Measurements from ENCODE around the gene RBM38.

Gene RBM38

GRCh38 chr20:57439993-57440392 lies 48.8 kb downstream of the RBM38 start:
- no peak for DNase-seq

DNA sequence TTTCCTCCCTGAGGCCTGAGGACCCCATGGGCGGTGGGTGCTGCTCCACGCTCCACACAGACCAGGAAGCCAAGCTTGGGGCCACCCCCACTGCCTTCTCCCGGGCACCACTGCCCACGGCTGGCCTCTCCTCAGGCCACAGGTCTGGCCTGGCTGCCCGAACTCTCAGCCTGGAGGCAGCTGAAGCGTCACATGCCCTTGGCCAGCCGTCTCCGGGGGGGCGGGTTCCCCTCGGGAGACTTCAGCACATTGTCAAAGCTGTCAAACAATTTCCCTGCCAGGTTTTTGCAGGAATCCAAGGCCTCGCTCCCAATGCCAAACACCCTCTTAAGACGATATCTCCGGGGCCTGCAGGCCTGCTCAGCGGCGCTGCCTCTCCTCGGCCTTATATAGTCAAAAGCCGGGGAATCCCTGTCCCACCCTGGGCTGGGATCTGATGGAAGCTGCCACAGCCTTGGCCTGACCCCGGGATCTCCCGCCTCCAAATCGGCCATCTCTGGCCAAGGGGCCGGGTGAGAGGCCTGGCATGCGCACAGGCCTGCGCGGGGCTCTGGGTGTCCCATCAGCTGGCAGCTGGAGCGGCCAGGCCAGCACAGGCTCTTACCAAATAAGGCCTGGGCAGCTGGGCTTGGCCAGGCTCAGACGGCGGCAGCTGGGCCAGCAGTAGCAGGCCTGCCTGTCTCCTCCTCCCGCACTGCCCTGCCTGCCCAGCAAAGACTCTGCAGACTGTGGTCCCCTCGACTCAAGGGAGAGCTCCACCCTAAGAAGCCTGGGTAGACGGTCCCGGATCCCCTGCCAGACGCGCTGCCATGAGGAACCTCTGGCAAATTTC lies 49.7 kb downstream of the RBM38 start:
- no peak for DNase-seq

- DNase-seq, result no peak
Measured at GRCh38 chr20:57441510-57442154, 50.4 kb downstream of the RBM38 start.

GRCh38 chr20:57442158-57442887 lies 51.1 kb downstream of the RBM38 start:
- no peak for DNase-seq

- no peak for DNase-seq
Measured at GRCh38 chr20:57442888-57443239, 51.7 kb downstream of the RBM38 start.

- no peak for DNase-seq
Measured at GRCh38 chr20:57443349-57444265, 52.4 kb downstream of the RBM38 start.

- no peak for DNase-seq
Measured at GRCh38 chr20:57444394-57445048, 53.3 kb downstream of the RBM38 start.

GRCh38 chr20:57445298-57445697 lies 54.1 kb downstream of the RBM38 start:
- DNase-seq, result no peak

- no peak for DNase-seq
Measured at GRCh38 chr20:57445774-57446173, 54.6 kb downstream of the RBM38 start.

DNA sequence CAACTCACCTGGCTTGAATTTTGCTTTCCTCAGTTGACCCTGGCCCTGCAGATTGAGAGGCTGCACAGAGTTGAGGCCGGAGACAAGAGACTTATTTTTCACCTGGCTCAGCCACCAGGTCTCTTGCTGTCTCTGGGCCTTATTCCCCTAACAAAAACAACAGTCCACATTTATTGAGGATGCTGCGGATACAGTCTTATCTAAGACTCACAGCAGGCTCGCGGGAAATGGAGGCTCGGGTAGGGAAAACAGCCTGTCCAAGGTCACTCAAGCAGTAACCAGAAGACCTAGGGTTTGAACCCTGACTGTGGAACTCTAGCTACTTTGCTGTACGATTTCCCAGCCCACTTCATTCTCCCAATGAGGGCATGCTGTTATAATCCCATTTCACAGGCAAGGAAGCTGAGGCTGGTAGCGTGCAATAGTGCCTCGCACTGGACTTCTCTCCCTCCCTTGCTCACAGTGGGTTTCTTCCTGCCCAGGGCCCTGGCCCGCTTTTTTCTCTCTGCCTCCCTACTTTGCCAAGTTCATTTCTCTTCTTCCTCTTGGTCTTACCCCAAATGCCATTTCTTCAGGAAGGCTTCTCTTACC lies 57.7 kb downstream of the RBM38 start:
- DNase-seq, result no peak

- DNase-seq, result no peak
Measured at GRCh38 chr20:57449398-57450354, 58.5 kb downstream of the RBM38 start.

- DNase-seq, result peak; percentile 20 to 72
Measured at GRCh38 chr20:57450419-57450818, 59.2 kb downstream of the RBM38 start.

- no peak for DNase-seq
Measured at GRCh38 chr20:57450931-57451330, 59.7 kb downstream of the RBM38 start.

DNA sequence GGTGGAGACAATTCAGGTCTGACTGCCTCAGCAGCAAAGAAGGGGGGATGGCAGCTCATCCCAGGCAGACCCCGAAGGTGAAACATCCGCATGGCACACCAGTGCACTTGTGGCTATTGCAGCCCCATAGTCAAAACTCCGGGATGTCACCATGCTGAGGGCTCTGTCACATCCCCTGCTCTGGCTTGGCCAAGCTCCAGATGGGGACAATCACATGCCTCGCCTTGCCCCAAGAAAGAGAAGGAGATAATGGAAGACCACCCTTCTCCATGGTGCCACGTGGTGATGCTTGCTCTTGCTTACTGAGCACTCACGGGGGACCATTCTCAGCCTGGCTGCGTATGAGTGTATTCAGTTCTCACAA lies 60.2 kb downstream of the RBM38 start:
- DNase-seq, result no peak

DNA sequence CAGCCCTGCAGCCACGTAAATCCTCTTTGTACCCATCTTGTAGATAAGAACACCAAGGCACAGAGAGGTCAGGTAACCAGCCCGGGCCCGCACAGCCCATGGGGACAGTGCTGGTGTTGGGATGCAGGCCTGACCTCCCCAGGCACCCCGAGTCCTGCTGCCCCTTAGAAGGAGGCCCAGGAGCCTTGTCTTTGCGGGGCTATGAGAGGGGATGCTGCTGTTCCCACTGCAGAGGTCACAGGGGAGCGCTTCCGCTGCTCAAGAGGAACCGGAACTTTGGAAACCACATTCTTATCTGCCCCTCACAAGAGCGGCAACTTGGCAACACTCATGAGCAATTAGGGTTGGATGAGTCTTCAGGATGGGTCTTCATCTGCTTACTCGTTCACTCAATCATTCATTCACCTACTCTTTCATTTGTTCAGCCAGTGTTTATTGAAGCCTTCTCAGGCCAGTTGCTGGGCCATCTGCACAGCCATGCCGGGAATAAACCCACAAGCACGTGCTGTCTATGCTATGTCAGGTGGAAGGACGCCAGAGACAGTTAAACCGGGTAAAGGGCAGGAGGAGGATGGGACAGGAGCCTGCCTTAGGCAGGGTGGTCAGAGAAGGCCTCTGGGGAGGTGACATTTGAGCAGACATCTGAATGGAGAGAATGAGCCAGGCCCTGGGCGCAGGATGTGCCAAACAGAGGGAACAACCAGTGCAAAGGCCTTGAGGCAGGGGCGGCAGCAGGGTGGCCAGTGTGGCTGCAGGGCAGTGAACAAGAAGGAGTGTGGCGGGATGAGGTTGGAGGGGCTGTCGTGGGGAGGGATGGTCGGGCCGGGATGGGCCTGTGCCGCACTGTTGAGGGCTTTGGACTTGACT lies 60.8 kb downstream of the RBM38 start:
- DNase-seq, result peak; percentile 14 to 43

DNA sequence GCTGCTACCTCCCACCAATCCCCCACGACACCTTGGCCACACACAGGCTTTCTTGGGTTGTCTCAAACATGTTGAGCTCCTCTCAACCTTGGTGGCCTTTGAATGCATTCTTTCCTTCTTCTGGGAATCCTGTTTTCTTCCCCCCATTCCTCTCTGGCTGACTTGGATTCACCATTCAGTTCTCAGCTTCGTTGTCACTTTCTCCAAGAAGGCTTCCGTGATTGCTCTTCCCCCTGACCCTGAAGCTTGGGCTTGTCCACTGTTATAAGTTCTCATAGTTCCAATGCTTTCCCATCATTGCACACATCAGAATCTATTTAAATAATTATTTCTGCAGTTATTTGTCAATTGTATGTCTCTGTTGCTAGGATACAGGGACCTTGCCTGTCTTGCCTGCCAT lies 64.2 kb downstream of the RBM38 start:
- no peak for DNase-seq

DNA sequence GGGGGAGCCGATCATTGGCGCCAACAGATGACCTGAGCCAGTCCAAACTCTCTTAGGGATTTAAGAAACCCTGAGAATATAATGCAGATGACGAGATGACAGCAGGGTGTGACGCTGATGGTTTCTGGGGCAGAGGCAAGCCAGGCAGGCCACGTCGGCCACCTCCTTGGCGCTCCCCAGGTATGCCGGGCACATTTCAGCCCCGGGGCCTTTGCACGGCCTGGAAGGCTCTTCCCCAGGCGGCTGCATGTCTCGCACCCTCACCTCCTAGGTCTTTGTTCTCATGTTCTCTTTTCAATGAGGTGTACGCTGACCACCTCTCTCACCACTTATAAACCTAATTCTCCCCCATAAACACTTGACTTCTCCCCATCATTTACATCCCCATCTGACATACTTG lies 64.9 kb downstream of the RBM38 start:
- no peak for DNase-seq

DNA sequence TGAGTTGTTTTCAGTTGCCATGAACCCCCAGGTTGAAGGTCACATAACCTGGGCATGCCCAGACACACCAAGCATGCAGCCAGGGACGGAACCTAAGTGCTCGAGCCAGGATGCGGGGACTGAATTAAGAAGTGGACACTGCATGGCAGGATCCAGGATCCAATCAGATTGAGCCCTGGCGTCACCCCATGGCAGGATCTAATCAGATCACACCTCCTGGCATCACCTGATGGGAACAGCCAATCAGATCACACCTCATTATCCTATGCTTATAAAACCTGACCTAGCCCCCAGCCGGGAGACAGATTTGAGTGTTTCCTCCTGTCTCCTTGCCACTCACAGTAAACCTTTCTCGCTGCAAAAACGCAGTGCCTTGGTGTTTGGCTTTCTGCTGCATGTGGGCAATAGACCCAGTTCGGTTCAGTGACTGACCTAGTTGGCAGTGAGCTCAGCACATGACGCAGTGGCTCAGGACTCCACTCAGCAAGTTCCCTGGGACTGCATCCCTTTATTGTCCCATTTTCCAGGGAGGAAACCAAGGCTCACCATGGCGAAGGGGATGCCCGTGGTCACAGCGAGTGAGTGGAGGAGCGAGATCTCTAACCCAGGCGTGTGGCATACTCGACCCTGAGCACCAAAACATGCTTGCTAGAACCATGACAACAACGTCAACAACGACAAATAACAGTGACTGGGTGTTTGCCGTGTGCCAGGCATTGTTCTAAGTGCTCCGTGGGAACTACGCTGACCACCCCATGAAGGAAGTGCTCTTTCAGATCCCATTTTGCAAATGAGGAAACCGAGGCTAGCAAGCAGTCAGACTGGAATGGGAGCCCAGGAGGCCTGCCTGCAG lies 66.3 kb downstream of the RBM38 start:
- no peak for DNase-seq
